GM23338 (cell line): ENCODE results near the gene EFR3B. TPM values are rescaled to one million over a fixed set of nuclear protein-coding genes. Genes with fewer than 3 reads are reported as not detected.

Experiments
- ATAC-seq: fragments of 200-7000 bp; cut with Tn5 transposase; 3 replicates; pipeline ENCODE4 v1.9.1; 2020
- DNase-seq: peaks from one replicate; pipeline ENCODE4 v3.0.0-alpha.2; 2015; ENCODE audit warnings: low spot score
- H2AFZ ChIP-seq: fragments of 200-600 bp; sonication (generic); 2 replicates; pipeline ENCODE4 v1.8.0; 2016; ENCODE audit warnings: antibody characterized with exemption, mild to moderate bottlenecking, moderate library complexity
- H3F3A ChIP-seq: fragments of 200-600 bp; sonication (generic); replicated peaks from 2 replicates; pipeline ENCODE4 v1.8.0; 2017; ENCODE audit warnings: antibody characterized with exemption, mixed run types, low read depth
- H3K27ac ChIP-seq: fragments of 200-600 bp; sonication (generic); 2 replicates; pipeline ENCODE4 v1.6.1; 2016; ENCODE audit warnings: low read depth
- H3K27me3 ChIP-seq: fragments of 200-600 bp; sonication (generic); 2 replicates; pipeline ENCODE4 v1.8.0; 2016; ENCODE audit warnings: mild to moderate bottlenecking, mixed run types, moderate library complexity; ENCODE audit not compliant: insufficient read depth
- H3K36me3 ChIP-seq: fragments of 200-600 bp; sonication (generic); 2 replicates; pipeline ENCODE4 v1.8.0; 2016; ENCODE audit warnings: mild to moderate bottlenecking; ENCODE audit not compliant: insufficient read depth
- H3K4me1 ChIP-seq: fragments of 200-600 bp; sonication (generic); 2 replicates; pipeline ENCODE4 v1.8.0; 2016; ENCODE audit warnings: mild to moderate bottlenecking, moderate library complexity; ENCODE audit not compliant: insufficient read depth
- H3K4me2 ChIP-seq: fragments of 200-600 bp; sonication (generic); 2 replicates; pipeline ENCODE4 v1.7.1; 2017; ENCODE audit warnings: mixed run types
- H3K4me3 ChIP-seq: fragments of 200-600 bp; sonication (generic); 2 replicates; pipeline ENCODE4 v1.6.1; 2016; ENCODE audit warnings: mixed run types
- H3K79me2 ChIP-seq: fragments of 200-600 bp; sonication (generic); replicated peaks from 2 replicates; pipeline ENCODE4 v1.8.0; 2017; ENCODE audit warnings: mild to moderate bottlenecking; ENCODE audit not compliant: insufficient read depth
- H3K9me2 ChIP-seq: fragments of 200-600 bp; sonication (generic); 2 replicates; pipeline ENCODE4 v1.8.0; 2017; ENCODE audit not compliant: insufficient read depth
- H4K20me1 ChIP-seq: fragments of 200-600 bp; sonication (generic); replicated peaks from 2 replicates; pipeline ENCODE4 v1.8.0; 2017; ENCODE audit warnings: mild to moderate bottlenecking; ENCODE audit not compliant: insufficient read depth
- H3K27ac Mint-ChIP-seq: 2 replicates; pipeline ENCODE4 v1.8.0; 2020; ENCODE audit warnings: inconsistent platforms, mild to moderate bottlenecking, moderate library complexity, mixed read lengths
- H3K27me3 Mint-ChIP-seq: 3 replicates; pipeline ENCODE4 v1.8.0; 2022; ENCODE audit warnings: low read depth, mild to moderate bottlenecking, moderate library complexity, mixed read lengths, inconsistent platforms; ENCODE audit not compliant: insufficient read depth, poor library complexity
- H3K36me3 Mint-ChIP-seq: 3 replicates; pipeline ENCODE4 v1.8.0; 2021; ENCODE audit warnings: low read depth, mild to moderate bottlenecking, inconsistent platforms, moderate library complexity, mixed read lengths
- H3K4me1 Mint-ChIP-seq: 3 replicates; pipeline ENCODE4 v1.8.0; 2020; ENCODE audit warnings: mild to moderate bottlenecking, inconsistent platforms, mixed read lengths
- H3K4me3 Mint-ChIP-seq: 3 replicates; pipeline ENCODE4 v1.8.0; 2021; ENCODE audit warnings: moderate library complexity, mild to moderate bottlenecking, inconsistent platforms, mixed read lengths
- H3K9me3 Mint-ChIP-seq: 3 replicates; pipeline ENCODE4 v1.8.0; 2020; ENCODE audit warnings: moderate library complexity, mild to moderate bottlenecking, inconsistent platforms, mixed read lengths
- ETS1 ChIP-seq: IDR thresholded peaks from 2 replicates; pipeline ENCODE4 v1.6.1; 2016; ENCODE audit warnings: antibody characterized with exemption
- EZH2 ChIP-seq: fragments of 200-600 bp; sonication (generic); IDR thresholded peaks from one replicate; pipeline ENCODE4 v1.8.0; 2017; ENCODE audit warnings: antibody characterized with exemption, mild to moderate bottlenecking, low read depth; ENCODE audit not compliant: unreplicated experiment
- STAT1 ChIP-seq: IDR thresholded peaks from one replicate; pipeline ENCODE4 v1.6.1; 2016; ENCODE audit warnings: antibody characterized with exemption; ENCODE audit not compliant: unreplicated experiment
- ZNF114 ChIP-seq: fragments of 250-450 bp; sonication (Bioruptor Pico); IDR thresholded peaks from 2 replicates; pipeline ENCODE4 v1.5.0; 2020; ENCODE audit warnings: mild to moderate bottlenecking, moderate library complexity
- ZNF462 ChIP-seq: fragments of 250-450 bp; sonication (Bioruptor Pico); IDR thresholded peaks from 2 replicates; pipeline ENCODE4 v1.5.0; 2020; ENCODE audit warnings: mild to moderate bottlenecking, moderate library complexity
- polyA plus RNA-seq: library from polyadenylated mRNA; unstranded; fragments of >200 nt; fragmentation: Nextera tagmentation; extraction: Ambion mirVana; gene quantifications from 2 replicates; pipeline ENCODE4 v1.2.1, GENCODE V29; 2016
- total RNA-seq: library from RNA; depleted of rRNA; stranded (reverse); fragments of >200 nt; shearing (Covaris generic); gene quantifications from 2 replicates; pipeline ENCODE4 v1.2.3, GENCODE V29; 2014

The EFR3B gene
- total and polyA plus RNA-seq, 2 experiments from 2014 or later: 3.3 to 10.7 TPM

DNA sequence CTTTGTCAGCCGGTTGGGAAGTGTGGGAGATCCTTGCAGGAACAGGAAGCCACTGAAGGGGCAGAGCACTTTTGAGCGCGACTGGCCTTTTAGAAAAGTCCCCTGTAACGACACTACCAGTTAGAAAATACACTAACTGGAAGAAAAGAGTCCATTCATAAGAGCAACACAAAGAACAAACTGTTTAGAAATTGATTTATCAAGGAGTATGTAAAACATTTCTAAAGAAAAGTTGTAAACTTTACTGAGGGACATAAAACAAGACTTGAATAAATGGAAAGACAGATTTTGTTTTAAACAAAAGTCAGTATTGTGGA lies 156.3 kb downstream of the EFR3B start (continued):
- no peak for TF ChIP-seq ZNF462 (CRISPR knock-in tag)
- TF ChIP-seq EZH2: no peak

GRCh38 chr2:25198576-25198975 lies 156.7 kb downstream of the EFR3B start:
- Histone ChIP-seq H4K20me1 (no peaks in the 10 kb centered on the region), H2AFZ (no peak overlapping the region), H3K36me3 (no peaks in the 10 kb centered on the region), H3K9me2 (no peaks in the 10 kb centered on the region), H3K4me1 (no peaks in the 10 kb centered on the region), H3K79me2 (no peaks in the 10 kb centered on the region), H3K27me3 (no peaks in the 10 kb centered on the region), H3F3A (peaks cover 4% of the 10 kb centered on the region; the same call in 1 of the 2 replicates), H3K4me3 (no peak overlapping the region), H3K27ac (no peak overlapping the region), H3K4me2 (no peak overlapping the region)
- peaks cover 18% of the 10 kb centered on the region for H3K27me3 Mint-ChIP-seq
- H3K4me1 Mint-ChIP-seq: peaks cover 5% of the 10 kb centered on the region; the same call in 2 of the 3 replicates
- no peaks in the 10 kb centered on the region for H3K9me3 Mint-ChIP-seq
- H3K27ac Mint-ChIP-seq: no peak overlapping the region
- DNase-seq (no peak), ATAC-seq (no peak)
- H3K36me3 Mint-ChIP-seq: no peaks in the 10 kb centered on the region
- no peak overlapping the region for H3K4me3 Mint-ChIP-seq
- TF ChIP-seq STAT1 (no peak), ZNF114 (CRISPR knock-in tag) (no peak), ETS1 (no peak), ZNF462 (CRISPR knock-in tag) (no peak)
